AG10803 (cell line): ENCODE results near the gene SLC25A44.
A peak's percentile ranks its signal among the peaks of the same experiment; 100 is the strongest.

Experiments used
- DNase-seq: peaks from one replicate; pipeline ENCODE4 v3.0.0; 2010; ENCODE audit warnings: low read depth
- H3K4me3 ChIP-seq: 2 replicates; pipeline ENCODE4 v1.5.1; 2011; ENCODE audit warnings: mild to moderate bottlenecking, low read length, control low read depth
- TF ChIP-seq, protein P1 (sequence below): conservative IDR thresholded peaks from 2 replicates; pipeline ENCODE4 v1.5.1; 2011; ENCODE audit warnings: mild to moderate bottlenecking, low read length, control low read depth, inconsistent platforms

Gene SLC25A44

GRCh38 chr1:156155756-156156510 lies 38.0 kb upstream of the SLC25A44 start:
- TF ChIP-seq, protein P1, sequence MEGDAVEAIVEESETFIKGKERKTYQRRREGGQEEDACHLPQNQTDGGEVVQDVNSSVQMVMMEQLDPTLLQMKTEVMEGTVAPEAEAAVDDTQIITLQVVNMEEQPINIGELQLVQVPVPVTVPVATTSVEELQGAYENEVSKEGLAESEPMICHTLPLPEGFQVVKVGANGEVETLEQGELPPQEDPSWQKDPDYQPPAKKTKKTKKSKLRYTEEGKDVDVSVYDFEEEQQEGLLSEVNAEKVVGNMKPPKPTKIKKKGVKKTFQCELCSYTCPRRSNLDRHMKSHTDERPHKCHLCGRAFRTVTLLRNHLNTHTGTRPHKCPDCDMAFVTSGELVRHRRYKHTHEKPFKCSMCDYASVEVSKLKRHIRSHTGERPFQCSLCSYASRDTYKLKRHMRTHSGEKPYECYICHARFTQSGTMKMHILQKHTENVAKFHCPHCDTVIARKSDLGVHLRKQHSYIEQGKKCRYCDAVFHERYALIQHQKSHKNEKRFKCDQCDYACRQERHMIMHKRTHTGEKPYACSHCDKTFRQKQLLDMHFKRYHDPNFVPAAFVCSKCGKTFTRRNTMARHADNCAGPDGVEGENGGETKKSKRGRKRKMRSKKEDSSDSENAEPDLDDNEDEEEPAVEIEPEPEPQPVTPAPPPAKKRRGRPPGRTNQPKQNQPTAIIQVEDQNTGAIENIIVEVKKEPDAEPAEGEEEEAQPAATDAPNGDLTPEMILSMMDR = no peak
- H3K4me3 ChIP-seq = no peak overlapping the region
- no peak for DNase-seq

DNA sequence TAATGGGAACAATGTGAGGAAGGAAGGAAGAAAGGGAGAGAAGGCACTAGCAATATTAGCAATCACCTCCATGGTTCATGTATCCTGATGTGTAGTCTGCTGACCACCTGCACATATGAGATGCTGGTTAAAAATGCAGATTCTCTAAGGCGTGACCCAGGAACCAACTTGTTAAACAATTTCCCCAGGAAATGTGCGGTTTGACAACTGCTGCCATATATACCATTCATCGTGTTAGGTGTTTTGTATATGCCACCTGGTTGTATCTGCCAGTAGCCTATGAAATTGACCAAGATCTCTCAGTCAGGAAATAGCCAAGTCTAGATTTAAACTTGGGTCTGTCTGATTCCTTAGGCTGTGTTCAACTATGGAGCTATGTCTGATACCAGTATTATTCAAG lies 36.4 kb upstream of the SLC25A44 start:
- DNase-seq = no peak
- no peak overlapping the region for H3K4me3 ChIP-seq
- TF ChIP-seq, protein P1 = no peak

GRCh38 chr1:156157966-156158365 lies 35.9 kb upstream of the SLC25A44 start:
- H3K4me3 ChIP-seq = no peak overlapping the region
- TF ChIP-seq, protein P1 = no peak
- DNase-seq = no peak

DNA sequence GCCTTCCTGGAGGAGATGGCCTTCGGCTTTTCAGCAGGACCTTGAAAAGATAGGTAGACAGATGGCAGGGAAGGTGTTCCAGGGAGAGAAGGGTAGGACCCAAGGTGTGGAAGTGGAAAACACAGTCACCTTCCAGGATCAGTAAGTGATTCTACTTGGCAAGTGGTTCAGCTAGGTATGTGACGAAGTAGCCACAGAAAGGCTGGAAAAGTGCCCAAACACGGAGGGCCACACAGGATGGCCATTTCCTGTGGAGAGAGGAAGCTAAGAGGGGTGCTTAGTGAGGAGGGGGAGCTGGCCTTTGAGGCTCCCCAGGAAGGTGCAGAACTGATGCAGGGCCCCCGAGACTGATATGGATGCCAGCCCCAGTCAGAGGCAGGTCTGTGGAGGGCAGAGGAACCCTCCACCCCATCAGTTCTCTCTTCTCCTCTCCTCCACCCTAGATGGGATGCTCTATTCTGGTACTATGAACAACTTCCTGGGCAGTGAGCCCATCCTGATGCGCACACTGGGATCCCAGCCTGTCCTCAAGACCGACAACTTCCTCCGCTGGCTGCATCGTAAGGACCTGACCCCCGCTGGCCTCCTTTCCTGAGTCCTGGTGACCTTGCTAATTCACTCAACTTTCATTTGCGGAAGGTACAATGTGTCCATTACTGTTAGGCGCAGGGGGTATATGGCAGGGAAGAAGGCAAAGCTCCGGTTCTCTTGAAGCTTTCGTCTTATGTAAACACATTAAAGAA lies 33.7 kb upstream of the SLC25A44 start:
- DNase-seq = no peak
- H3K4me3 ChIP-seq = no peak overlapping the region
- TF ChIP-seq, protein P1 = no peak

- H3K4me3 ChIP-seq = peak overlapping the region; percentile 44
- TF ChIP-seq, protein P1 = no peak
- peak; percentile 67 for DNase-seq
Observed at GRCh38 chr1:156160743-156161171, 33.1 kb upstream of the SLC25A44 start.

- DNase-seq = no peak
- no peak overlapping the region for H3K4me3 ChIP-seq
- TF ChIP-seq, protein P1 = no peak
Observed at GRCh38 chr1:156162430-156163037, 31.4 kb upstream of the SLC25A44 start.
